BLaER1 treated with 17β-estradiol and CSF1 and Interleukin-3, amounts not matched to agents 10 nM and 100 nM (cell line): ENCODE data around the gene CORO2A.
A peak's percentile ranks its signal among the peaks of the same experiment; 100 is the strongest.
"Not testable (repeated sequence)": the region's sequence is repeated elsewhere in the genome, so short reads cannot be mapped to it uniquely, and the experiment has no call there.

Experiments used
- H3K27ac ChIP-seq, 11 experiments: shearing (Covaris generic); formaldehyde crosslinking; 2 replicates each; pipeline ENCODE4 v1.8.1; 2022
- H3K27me3 ChIP-seq, 11 experiments: shearing (Covaris generic); formaldehyde crosslinking; 2 replicates each; pipeline ENCODE4 v1.8.1; 2022
- H3K36me3 ChIP-seq, 11 experiments: shearing (Covaris generic); formaldehyde crosslinking; 2 replicates each; pipeline ENCODE4 v1.8.1; 2022
- H3K4me1 ChIP-seq, 10 experiments: shearing (Covaris generic); formaldehyde crosslinking; 2 replicates each; pipeline ENCODE4 v1.8.1; 2022
- H3K4me2 ChIP-seq, 11 experiments: shearing (Covaris generic); formaldehyde crosslinking; 2 replicates each; pipeline ENCODE4 v1.8.1; 2022
- H3K4me3 ChIP-seq, 10 experiments: shearing (Covaris generic); formaldehyde crosslinking; 2 replicates each; pipeline ENCODE4 v1.8.1; 2022
- H3K9ac ChIP-seq, 11 experiments: shearing (Covaris generic); formaldehyde crosslinking; 2 replicates each; pipeline ENCODE4 v1.8.1; 2022
- H3K9me3 ChIP-seq, 11 experiments: shearing (Covaris generic); formaldehyde crosslinking; replicated peaks in 1 of 11; 2 replicates each; pipeline ENCODE4 v1.8.1; 2022
- H4K20me1 ChIP-seq, 11 experiments: shearing (Covaris generic); formaldehyde crosslinking; 2 replicates each; pipeline ENCODE4 v1.8.1; 2022
- Cebpa-rat ChIP-seq, 11 experiments: shearing (Covaris generic); IDR thresholded peaks; 2 replicates each; pipeline ENCODE4 v1.8.1; 2022

The CORO2A gene

GRCh38 chr9:98117984-98118639, 74.3 kb downstream of the CORO2A start:
- H3K9ac ChIP-seq = peak overlapping the region; percentile 75 to 86 (median 82)

GRCh38 chr9:98117097-98117496, 75.3 kb downstream of the CORO2A start:
- Histone ChIP-seq H3K4me1 (peaks cover 49 to 81% (median 54%) of the 10 kb centered on the region in 10 experiments), H3K36me3 (peaks cover 0 to 20% (median 14%) of the 10 kb centered on the region in 11 experiments; a peak in 16 of 22 replicates)

More at GRCh38 chr9:98117984-98118639, 74.3 kb downstream of the CORO2A start:
- Histone ChIP-seq H3K9me3 (no peaks in the 10 kb centered on the region), H4K20me1 (no peaks in the 10 kb centered on the region), H3K27me3 (no peaks in the 10 kb centered on the region), H3K4me2 (peak overlapping the region; percentile 85 to 97 (median 91)), H3K27ac (peak overlapping the region; percentile 35 to 84 (median 80); a peak in 21 of 22 replicates), H3K4me3 (peak overlapping the region; percentile 65 to 86 (median 73)), H3K4me1 (peaks cover 52 to 81% (median 58%) of the 10 kb centered on the region in 10 experiments), H3K36me3 (peaks cover 0 to 20% (median 14%) of the 10 kb centered on the region in 11 experiments; a peak in 16 of 22 replicates)
- no peak for TF ChIP-seq Cebpa-rat (IDR thresholded peaks at IDR 0.05)

GRCh38 chr9:98109052-98109451, 83.4 kb downstream of the CORO2A start:
- peaks cover 0 to 18% (median 14%) of the 10 kb centered on the region in 11 experiments; a peak in 14 of 22 replicates for H3K9me3 ChIP-seq
- H4K20me1 ChIP-seq = no peaks in the 10 kb centered on the region
- no peak for TF ChIP-seq Cebpa-rat (IDR thresholded peaks at IDR 0.05)
- H3K27ac ChIP-seq = peak overlapping the region in 10 of 11 experiments; percentile 33 to 69 (median 63); a peak in 20 of 22 replicates
- 0 out of 20 replicates have a peak overlapping the region, but pooled peaks of 1 of the 10 experiments have one; percentile 25 for H3K4me3 ChIP-seq
- no peaks in the 10 kb centered on the region for H3K27me3 ChIP-seq
- H3K9ac ChIP-seq = peak overlapping the region in 8 of 11 experiments; percentile 34 to 55 (median 49); a peak in 12 of 22 replicates
- peaks cover 53 to 93% (median 68%) of the 10 kb centered on the region in 10 experiments for H3K4me1 ChIP-seq
- H3K36me3 ChIP-seq = peaks cover 13 to 64% (median 35%) of the 10 kb centered on the region in 11 experiments; a peak in 20 of 22 replicates
- H3K4me2 ChIP-seq = peak overlapping the region; percentile 58 to 82 (median 76)

More at GRCh38 chr9:98117097-98117496, 75.3 kb downstream of the CORO2A start:
- H3K27me3 ChIP-seq, H3K9me3 ChIP-seq, H4K20me1 ChIP-seq: not testable (repeated sequence)
- Histone ChIP-seq H3K4me3 (peak overlapping the region in 1 of 10 experiments; percentile 86; a peak in 1 of 20 replicates), H3K4me2 (peak overlapping the region in 9 of 11 experiments; percentile 85 to 97 (median 91); a peak in 12 of 22 replicates), H3K9ac (peak overlapping the region in 2 of 11 experiments; percentile 75 to 79; a peak in 3 of 22 replicates), H3K27ac (0 out of 22 replicates have a peak overlapping the region, but pooled peaks of 1 of the 11 experiments have one; percentile 60)

GRCh38 chr9:98108531-98109031, 83.9 kb downstream of the CORO2A start:
- H3K4me1 ChIP-seq = peaks cover 58 to 93% (median 73%) of the 10 kb centered on the region in 10 experiments
- peak overlapping the region; percentile 58 to 82 (median 76) for H3K4me2 ChIP-seq
- H3K36me3 ChIP-seq = peaks cover 13 to 64% (median 35%) of the 10 kb centered on the region in 11 experiments; a peak in 20 of 22 replicates
- peak overlapping the region in 3 of 10 experiments; percentile 6 to 25 (median 23); a peak in 4 of 20 replicates for H3K4me3 ChIP-seq
- peaks cover 0 to 18% (median 14%) of the 10 kb centered on the region in 11 experiments; a peak in 14 of 22 replicates for H3K9me3 ChIP-seq
- H3K27me3 ChIP-seq = no peaks in the 10 kb centered on the region
- H3K27ac ChIP-seq = peak overlapping the region; percentile 33 to 69 (median 63)
- TF ChIP-seq Cebpa-rat (IDR thresholded peaks at IDR 0.05) = no peak
- H4K20me1 ChIP-seq = no peaks in the 10 kb centered on the region
- peak overlapping the region; percentile 13 to 57 (median 49); a peak in 18 of 22 replicates for H3K9ac ChIP-seq

GRCh38 chr9:98107926-98108325, 84.5 kb downstream of the CORO2A start:
- peak overlapping the region; percentile 58 to 82 (median 76) for H3K4me2 ChIP-seq
- TF ChIP-seq Cebpa-rat (IDR thresholded peaks at IDR 0.05) = no peak

GRCh38 chr9:98105006-98105405, 87.4 kb downstream of the CORO2A start:
- Histone ChIP-seq H3K9me3 (peaks cover 0 to 18% (median 14%) of the 10 kb centered on the region in 11 experiments; a peak in 14 of 22 replicates), H3K4me2 (peak overlapping the region; percentile 69 to 94 (median 85)), H3K36me3 (peaks cover 12 to 49% (median 31%) of the 10 kb centered on the region in 11 experiments; a peak in 20 of 22 replicates), H3K27me3 (no peaks in the 10 kb centered on the region), H3K9ac (peak overlapping the region in 9 of 11 experiments; percentile 39 to 68 (median 60); a peak in 18 of 22 replicates), H3K4me3 (peak overlapping the region in 2 of 10 experiments; percentile 6 to 25; a peak in 1 of 20 replicates), H3K4me1 (peaks cover 85 to 97% (median 92%) of the 10 kb centered on the region in 10 experiments), H4K20me1 (peaks cover 0 to 9% (median 0%) of the 10 kb centered on the region in 11 experiments; a peak in 1 of 22 replicates), H3K27ac (peak overlapping the region; percentile 61 to 89 (median 82); a peak in 21 of 22 replicates)
- no peak for TF ChIP-seq Cebpa-rat (IDR thresholded peaks at IDR 0.05)

More at GRCh38 chr9:98107926-98108325, 84.5 kb downstream of the CORO2A start:
- no peaks in the 10 kb centered on the region for H4K20me1 ChIP-seq
- peaks cover 13 to 64% (median 35%) of the 10 kb centered on the region in 11 experiments; a peak in 20 of 22 replicates for H3K36me3 ChIP-seq
- peak overlapping the region in 10 of 11 experiments; percentile 13 to 57 (median 49); a peak in 17 of 22 replicates for H3K9ac ChIP-seq
- no peaks in the 10 kb centered on the region for H3K27me3 ChIP-seq
- peak overlapping the region; percentile 33 to 69 (median 63); a peak in 21 of 22 replicates for H3K27ac ChIP-seq
- H3K4me1 ChIP-seq = peaks cover 64 to 93% (median 77%) of the 10 kb centered on the region in 10 experiments
- peak overlapping the region in 2 of 10 experiments; percentile 6 to 25; a peak in 4 of 20 replicates for H3K4me3 ChIP-seq
- peaks cover 0 to 18% (median 14%) of the 10 kb centered on the region in 11 experiments; a peak in 14 of 22 replicates for H3K9me3 ChIP-seq

- no peaks in the 10 kb centered on the region for H3K27me3 ChIP-seq
- H3K4me3 ChIP-seq = peak overlapping the region in 2 of 10 experiments; percentile 25 to 40; a peak in 1 of 20 replicates
- peak overlapping the region; percentile 69 to 94 (median 85) for H3K4me2 ChIP-seq
- H3K9me3 ChIP-seq = peaks cover 0 to 18% (median 14%) of the 10 kb centered on the region in 11 experiments; a peak in 14 of 22 replicates
- peaks cover 11 to 49% (median 33%) of the 10 kb centered on the region in 11 experiments; a peak in 20 of 22 replicates for H3K36me3 ChIP-seq
- TF ChIP-seq Cebpa-rat (IDR thresholded peaks at IDR 0.05) = peak in 10 of 11 experiments; percentile 54 to 92 (median 84); a peak in 17 of 22 replicates
- H3K27ac ChIP-seq = peak overlapping the region; percentile 61 to 89 (median 82); a peak in 21 of 22 replicates
- peak overlapping the region in 9 of 11 experiments; percentile 42 to 68 (median 62); a peak in 19 of 22 replicates for H3K9ac ChIP-seq
- H3K4me1 ChIP-seq = peaks cover 85 to 97% (median 92%) of the 10 kb centered on the region in 10 experiments
- peaks cover 0 to 9% (median 0%) of the 10 kb centered on the region in 11 experiments; a peak in 1 of 22 replicates for H4K20me1 ChIP-seq
Measured at GRCh38 chr9:98104445-98104881, 88.0 kb downstream of the CORO2A start.

- Histone ChIP-seq H3K27me3 (no peaks in the 10 kb centered on the region), H3K9me3 (peaks cover 0 to 15% (median 10%) of the 10 kb centered on the region in 11 experiments; a peak in 14 of 22 replicates), H3K4me2 (peak overlapping the region; percentile 69 to 94 (median 85)), H4K20me1 (peaks cover 0 to 9% (median 0%) of the 10 kb centered on the region in 11 experiments; a peak in 1 of 22 replicates), H3K4me3 (peak overlapping the region in 5 of 10 experiments; percentile 2 to 41 (median 31); a peak in 6 of 20 replicates), H3K27ac (peak overlapping the region in 10 of 11 experiments; percentile 25 to 89 (median 82); a peak in 18 of 22 replicates), H3K4me1 (peaks cover 59 to 87% (median 81%) of the 10 kb centered on the region in 10 experiments), H3K9ac (peak overlapping the region in 9 of 11 experiments; percentile 48 to 71 (median 54); a peak in 16 of 22 replicates), H3K36me3 (peaks cover 30 to 56% (median 46%) of the 10 kb centered on the region in 11 experiments; a peak in 21 of 22 replicates)
- 0 out of 22 replicates have a peak, but pooled peaks of 1 of the 11 experiments have one; percentile 18 for TF ChIP-seq Cebpa-rat (IDR thresholded peaks at IDR 0.05)
Measured at GRCh38 chr9:98101868-98102273, 90.6 kb downstream of the CORO2A start.
